ENCODE measurements around the gene ING1.
A peak's percentile ranks its signal among the peaks of the same experiment; 100 is the strongest.
"Not testable (repeated sequence)": the region's sequence is repeated elsewhere in the genome, so short reads cannot be mapped to it uniquely, and the experiment has no call there.

ING1 gene

DNA sequence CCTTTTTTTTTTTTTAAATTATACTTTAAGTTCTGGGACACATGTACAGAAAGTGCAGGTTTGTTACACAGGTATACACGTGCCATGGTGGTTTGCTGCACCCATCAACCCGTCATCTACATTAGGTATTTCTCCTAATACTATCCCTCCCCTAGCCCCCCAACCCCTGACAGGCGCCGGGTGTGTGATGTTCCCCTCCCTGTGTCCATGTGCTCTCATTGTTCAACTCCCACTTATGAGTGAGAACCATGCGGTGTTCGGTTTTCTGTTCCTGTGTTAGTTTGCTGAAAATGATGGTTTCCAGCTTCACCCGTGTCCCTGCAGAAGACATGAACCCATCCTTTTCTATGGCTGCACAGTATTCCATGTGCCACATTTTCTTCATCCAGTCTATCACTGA lies 17.7 kb upstream of the ING1 start:
- DNase-seq (ENCODE audit: low read depth, low spot score), result not testable (repeated sequence)

- DNase-seq (ENCODE audit: low read depth, low spot score), result no peak
These were observed 16.7 kb upstream of the ING1 start for GRCh38 chr13:110696776-110697175.

DNA sequence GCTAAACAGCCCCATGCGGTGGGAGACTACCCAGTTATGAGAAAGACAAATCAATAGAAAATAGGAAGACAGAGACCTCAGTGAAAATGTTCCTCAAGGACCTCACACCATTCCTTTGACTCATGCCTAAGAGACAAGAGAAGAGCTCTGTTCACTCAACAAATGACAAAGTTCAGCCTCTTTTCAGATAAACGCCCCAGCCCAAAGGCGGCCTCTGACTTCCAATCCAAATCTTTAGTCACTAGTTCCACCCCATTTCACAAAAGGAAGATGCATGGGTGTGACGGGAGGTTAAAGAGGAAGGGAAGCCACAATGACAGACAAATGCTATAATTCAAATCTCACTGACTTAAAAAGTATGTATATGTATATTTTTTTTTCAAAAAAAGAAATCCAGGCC lies 15.7 kb upstream of the ING1 start:
- DNase-seq (ENCODE audit: low read depth, low spot score), result no peak

- DNase-seq (ENCODE audit: low read depth, low spot score), result no peak
These were observed 14.8 kb upstream of the ING1 start for GRCh38 chr13:110698689-110699088.

DNA sequence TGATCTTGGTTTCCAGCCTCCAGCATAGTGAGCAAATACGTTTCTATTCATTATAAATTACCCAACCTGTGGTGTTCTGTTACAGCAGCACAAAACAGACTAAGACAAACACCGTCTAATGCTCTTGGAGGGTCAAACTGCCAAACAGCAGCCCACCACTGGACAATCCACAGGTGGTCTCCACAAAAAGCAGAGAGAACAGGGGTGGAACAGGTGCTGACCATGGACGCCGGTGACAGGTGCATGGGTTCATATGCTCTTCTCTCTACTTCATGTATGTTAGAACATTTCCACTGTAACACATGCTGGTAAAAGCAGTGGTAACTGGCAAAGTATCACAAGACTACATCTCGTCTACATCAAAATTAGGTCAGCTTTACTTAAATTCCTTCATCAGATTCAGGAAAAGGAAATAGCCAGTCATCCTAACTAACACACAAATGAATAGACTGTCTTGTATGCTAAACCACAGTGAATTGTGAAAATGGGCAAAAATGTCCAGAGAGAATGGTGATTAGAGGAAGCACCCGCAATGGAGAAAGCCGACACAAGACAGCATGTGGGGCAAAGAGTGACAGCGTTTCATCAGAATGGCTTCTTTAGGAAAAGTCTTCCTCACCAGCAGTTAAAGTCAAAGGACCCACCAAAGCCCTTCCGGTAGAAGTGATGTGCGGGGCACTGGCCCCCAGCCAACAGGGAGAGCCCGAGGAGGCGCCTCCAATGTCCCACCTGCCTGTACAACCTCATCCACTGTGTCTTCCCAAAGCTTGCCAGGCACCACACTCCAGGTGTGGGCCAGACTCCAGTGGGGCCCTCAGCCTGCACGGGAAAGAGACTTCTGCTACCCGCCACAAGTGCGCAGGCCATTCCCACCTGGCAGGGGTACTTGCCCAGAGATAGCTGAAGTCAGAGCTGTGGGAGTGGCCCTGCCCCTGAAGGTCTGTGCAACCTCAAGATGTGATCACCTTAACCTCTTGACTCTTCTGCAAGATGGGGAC lies 14.1 kb upstream of the ING1 start:
- no peak for DNase-seq (ENCODE audit: low read depth, low spot score)

- DNase-seq (ENCODE audit: low read depth, low spot score), result no peak
These were observed 13.3 kb upstream of the ING1 start for GRCh38 chr13:110700186-110700585.

DNA sequence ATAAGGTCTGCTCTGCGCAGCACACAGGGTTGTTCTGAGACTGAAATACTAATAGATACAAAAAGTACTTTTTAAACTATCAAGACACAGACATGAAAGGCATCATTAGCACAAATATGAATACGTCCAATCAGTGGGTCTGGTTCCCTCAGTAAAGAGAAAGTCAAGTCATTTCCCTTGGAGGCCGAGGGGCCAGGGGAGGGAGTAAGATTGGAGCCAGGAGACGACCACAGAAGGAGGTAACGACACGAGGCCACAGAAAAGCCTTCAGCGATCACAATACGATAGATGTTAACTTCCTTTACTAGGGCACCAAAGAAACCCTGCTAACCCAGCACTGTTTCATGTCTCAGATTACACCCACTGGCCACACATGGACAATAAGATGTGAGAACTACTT lies 12.9 kb upstream of the ING1 start:
- no peak for DNase-seq (ENCODE audit: low read depth, low spot score)

DNA sequence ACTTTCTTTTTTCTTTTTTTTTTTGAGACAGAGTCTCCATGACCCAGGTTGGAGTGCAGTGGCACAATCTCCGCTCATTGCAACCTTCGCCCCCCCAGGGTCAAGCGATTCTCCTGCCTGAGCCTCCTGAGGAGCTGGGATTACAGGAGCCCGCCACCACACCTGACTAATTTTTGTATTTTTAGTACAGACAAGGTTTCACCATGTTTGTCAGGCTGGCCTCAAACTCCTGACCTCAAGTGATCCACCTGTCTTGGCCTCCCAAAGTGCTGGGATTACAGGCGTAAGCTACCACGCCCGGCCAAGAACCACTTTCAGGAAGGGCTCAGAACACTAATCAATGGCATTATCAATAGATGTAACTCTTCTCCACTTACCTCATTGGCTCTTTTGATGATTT lies 12.4 kb upstream of the ING1 start:
- not testable (repeated sequence) for DNase-seq (ENCODE audit: low read depth, low spot score)

DNA sequence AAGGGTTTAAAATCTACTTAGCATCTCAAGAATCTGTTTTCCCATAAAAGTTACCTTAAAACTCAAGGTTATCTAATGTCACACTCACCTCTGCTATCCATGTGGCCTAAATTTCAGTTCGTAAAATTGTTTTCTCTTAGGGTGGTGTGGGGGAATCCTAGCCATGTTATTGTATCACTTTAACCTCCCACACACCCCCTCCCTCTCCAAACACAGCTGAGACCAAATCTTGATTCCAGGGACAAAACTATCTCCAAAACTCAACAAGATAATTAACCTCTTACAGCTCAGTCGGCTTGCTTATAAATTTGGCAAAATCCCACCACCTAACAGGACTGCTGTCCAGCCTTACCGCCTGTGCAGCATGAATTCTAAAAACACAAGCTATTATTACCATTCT lies 11.4 kb upstream of the ING1 start:
- no peak for DNase-seq (ENCODE audit: low read depth, low spot score)

- no peak for DNase-seq (ENCODE audit: low read depth, low spot score)
These were observed 10.6 kb upstream of the ING1 start for GRCh38 chr13:110702591-110703526.

DNA sequence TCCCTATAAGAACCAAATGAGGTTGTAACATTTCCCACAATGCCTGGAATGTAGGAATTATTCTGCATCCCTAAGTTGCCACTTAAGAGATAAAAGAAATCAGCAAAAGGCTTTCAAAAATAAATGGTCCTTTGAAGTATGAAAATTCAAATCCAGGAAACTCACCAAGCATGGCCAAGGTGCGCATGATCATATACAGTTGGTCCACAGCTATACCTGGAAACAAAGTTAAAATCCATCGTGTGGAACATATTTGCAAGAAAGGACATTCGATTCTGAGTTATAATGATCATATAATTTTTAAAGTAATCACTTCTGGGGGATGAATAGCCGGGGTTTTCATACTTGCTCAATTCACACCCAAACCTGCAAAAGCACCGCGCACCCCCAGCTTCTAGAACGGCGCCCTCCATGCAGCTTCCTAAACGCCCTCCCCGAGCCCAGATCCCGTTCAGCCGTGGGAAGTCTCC lies 8.1 kb upstream of the ING1 start:
- DNase-seq (ENCODE audit: low read depth, low spot score), result no peak

DNA sequence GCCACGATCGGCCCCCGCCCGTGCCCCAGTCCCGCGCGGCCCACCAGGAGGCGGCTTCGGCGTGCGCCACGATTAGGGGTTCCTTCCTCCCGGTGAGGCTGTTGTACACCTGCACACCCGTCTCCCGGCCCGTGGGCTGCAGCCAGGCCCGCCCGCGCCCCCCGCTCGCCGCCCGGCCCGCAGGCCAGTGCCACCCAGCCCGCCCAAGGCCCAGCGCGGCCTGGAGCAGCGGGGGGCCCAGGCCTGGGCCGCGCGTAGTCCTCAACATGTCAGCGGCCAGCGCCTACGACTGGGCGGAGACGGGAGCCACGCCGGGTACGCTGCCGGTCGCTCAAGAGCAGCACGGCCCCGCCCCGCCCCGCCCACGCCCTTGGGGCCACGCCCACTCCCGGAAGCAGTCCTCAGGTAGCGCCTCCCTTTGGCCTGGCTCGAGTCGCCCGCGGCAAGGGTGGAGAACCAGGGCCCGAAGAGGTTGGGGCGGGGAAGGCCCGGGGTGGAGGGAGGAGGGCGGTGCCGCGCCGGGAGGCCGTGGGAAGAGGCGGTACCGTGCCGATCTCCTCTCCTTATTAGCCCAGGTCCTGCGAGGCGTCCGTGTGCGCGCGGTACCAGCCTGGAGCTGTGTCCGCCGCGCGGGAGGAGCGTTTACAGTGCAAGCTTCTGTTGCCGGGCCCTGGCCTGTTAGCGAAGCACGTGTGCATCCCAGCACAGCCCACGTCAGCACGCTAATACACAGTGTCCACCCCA lies 7.5 kb upstream of the ING1 start, which contains the start of gene CARS2:
CARS2 (minus strand) TSS at position 291 of the 744 bp plus-strand sequence; CDS start at position 268, 23 bp downstream.
- peak; percentile 81 for DNase-seq (ENCODE audit: low read depth, low spot score)

- DNase-seq (ENCODE audit: low read depth, low spot score), result no peak
These were observed 6.7 kb upstream of the ING1 start for GRCh38 chr13:110706570-110707372.

DNA sequence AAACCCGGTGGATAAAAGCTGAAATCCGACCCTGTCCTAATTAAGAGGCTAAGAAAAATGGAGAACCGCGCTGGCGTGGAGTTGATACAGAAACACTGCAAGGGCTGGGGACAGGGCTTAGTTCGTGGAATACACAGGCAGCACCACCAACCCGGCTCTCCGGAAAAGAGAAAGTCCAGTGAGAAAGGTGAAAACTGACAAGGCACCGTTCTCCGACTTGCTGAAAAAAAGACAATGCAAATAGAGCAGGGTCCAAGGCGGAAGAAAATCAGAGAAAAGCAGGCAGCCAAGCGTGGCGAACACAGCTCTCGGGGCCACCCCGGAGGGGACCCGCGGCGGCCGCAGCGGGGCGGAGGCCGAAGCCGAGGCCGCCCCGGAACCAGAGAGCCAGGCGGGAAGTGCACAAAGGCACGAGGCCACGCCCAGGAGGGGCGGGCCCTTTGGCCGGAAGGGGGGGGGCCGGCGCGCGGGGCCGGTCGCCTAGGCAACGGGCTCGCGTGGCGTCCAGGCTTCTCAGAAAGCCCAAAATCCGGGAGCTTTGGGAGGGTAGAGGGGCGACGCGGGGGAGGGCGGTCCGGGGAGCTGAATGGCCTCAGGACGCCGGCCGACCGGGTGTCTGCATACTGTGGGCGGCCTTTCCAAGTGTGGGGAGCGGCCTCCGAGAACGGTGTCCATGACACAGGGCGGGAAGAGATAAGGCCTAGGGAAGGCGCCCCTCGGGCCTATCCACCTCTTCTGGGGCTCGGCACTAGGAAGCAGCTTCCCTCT lies 1.2 kb upstream of the ING1 start:
- DNase-seq (ENCODE audit: low read depth, low spot score), result no peak

DNA sequence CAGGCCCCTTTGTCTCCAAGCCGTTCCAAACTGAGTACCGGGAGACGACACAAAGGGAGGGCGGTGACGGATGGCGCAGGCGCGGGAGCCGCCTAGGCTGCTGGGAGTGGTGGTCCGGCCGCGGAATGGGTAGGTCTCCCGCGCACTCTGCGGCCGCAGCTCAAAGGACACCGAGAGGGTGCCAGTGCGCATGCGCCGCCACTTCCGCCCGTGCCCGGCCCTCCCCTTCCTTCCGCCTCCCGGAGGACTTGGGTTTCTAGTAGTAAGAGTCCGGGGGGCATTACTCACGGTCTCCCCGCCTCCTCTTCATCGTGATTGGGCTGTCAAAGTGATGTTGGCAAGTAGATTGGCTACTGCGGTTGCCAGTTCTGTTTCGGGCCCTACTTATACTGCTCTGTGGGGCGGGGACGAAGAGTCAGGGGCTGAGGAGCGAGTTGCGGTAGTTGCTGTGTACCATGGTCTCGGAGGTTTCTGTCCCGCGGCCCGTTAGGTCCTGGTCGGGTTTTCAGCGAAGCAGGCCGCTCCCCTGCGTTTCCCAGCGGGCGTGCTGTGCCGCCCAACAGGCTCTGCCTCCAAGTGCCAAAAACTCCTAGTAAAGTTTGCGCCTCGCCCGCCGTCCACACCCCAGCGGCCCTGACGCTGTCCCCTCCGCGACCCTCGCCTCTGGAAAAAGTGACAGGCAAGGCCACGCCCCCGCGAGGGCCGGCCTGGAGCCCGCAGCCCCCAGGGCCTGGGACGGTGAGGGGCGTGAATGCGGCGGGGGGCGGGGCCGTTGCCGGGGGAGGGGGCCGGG lies 455 bp upstream of the ING1 start:
- DNase-seq (ENCODE audit: low read depth, low spot score), result peak; percentile 99

GRCh38 chr13:110713981-110714796 lies 689 bp downstream of the ING1 start:
- DNase-seq (ENCODE audit: low read depth, low spot score), result no peak

DNA sequence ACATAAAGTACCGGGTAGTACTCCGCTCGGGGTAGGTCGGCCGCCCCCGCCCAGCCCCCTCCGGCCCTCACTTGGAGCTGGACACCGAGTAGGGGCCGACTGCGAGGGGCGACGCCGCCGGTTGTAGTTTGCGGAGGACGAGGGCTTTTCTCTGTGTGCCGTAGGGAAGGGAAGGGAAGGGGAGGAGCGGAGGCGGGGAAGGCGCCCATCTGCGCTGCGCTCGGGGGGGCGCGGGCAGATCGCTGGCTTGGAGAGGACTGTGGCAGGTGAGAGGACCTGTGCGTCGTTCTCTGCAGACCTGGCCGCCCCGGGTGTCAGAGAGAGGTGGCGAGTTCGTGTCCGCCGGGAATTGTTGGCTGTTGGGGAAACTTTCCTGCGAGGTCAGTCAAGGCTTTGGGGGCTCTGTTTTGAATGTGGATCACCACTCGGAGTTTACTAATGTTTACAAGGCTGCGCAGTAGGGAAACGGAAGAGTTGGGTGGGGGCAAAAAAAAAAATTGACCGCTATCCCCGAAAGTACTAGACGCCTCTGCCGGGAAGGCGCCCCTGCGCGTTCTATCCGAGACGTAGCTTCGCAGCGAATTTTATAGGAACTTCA lies 1.4 kb downstream of the ING1 start:
- no peak for DNase-seq (ENCODE audit: low read depth, low spot score)

All from smooth muscle cell of the brain vasculature (primary cell).